Right ventricle myocardium superior (tissue), 1 donor: ENCODE data around the gene UCK1. TPM values are rescaled to one million over a fixed set of nuclear protein-coding genes. Genes with fewer than 3 reads are reported as not detected.

Source experiments
- ATAC-seq: fragments of 200-7000 bp; cut with Tn5 transposase; one replicate; pipeline ENCODE4 v1.9.1; 2020; ENCODE audit warnings: mild to moderate bottlenecking; ENCODE audit not compliant: poor library complexity
- DNase-seq: peaks from one replicate; pipeline ENCODE4 v3.0.0-alpha.2; 2020
- intact Hi-C: fragments of 100-400 bp; cut with DNase I; formaldehyde crosslinking; loops from one replicate; pipeline ENCODE4 v1.11.2; 2022
- total RNA-seq: library from RNA; stranded (reverse); fragmentation: NEBNext Ultra II Directional; extraction: Animal tissue kit (Norgen Biotek cat#: 25700); gene quantifications from one replicate; pipeline ENCODE4 v1.2.1, GENCODE V29; 2021
- donor health status: DM: no; HTN: yes; CAD: no; lungs with severe emphysema.

Gene UCK1
- total RNA-seq, 1 donor from 2014 or later: 21.7 TPM

DNA sequence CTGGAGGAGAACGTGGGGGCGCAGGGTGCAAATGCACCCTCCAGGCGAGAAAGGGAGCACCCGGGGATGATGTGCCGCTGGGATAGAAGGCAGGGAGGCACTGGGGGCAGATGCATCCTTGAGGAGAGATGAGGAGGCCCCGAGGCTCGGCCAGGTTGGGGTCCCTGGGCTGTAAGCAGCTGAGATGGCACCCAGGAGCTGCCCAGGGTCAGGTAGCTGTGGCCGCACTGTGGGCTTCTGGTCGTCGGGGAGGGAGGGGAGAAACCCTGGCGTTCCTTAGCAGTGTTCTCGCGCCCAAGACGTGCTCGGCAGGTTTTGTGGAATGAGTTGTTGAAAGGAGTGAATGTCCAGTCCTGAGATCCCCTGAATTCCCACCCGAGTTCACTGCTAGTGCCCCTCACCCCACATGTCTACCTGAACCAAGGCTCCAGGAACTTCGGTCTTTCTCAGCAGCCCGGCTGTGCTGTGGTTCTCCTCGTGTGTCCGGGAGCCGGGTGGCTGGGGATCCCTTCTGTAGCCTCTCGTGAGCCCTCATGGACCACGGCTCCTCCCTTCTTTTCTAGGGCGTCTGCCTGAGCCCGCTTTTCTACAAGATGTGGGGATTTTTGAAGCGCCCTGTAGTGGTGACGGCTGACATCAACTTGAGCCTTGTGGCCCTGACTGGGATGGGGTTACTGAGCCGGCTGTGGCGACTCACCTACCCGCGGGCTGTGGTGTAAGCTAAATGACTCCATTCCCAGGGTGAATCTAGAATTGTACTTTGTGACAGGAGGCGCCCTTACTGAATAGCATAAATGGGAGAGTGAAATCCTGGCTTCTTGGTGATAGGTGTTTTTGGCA is 27.2 kb downstream of the UCK1 start:
- DNase-seq (no peak), ATAC-seq (no peak)
- intact Hi-C loops: no loop called here

- DNase-seq: peak; percentile 93
- ATAC-seq: peak; percentile 97
- intact Hi-C loops: no loop called here
Observed at GRCh38 chr9:131502781-131503625, 28.1 kb downstream of the UCK1 start, which contains the start of gene POMT1. POMT1 (plus strand) TSS chr9:131502918; CDS start chr9:131504219, 1,301 bp downstream.

DNA sequence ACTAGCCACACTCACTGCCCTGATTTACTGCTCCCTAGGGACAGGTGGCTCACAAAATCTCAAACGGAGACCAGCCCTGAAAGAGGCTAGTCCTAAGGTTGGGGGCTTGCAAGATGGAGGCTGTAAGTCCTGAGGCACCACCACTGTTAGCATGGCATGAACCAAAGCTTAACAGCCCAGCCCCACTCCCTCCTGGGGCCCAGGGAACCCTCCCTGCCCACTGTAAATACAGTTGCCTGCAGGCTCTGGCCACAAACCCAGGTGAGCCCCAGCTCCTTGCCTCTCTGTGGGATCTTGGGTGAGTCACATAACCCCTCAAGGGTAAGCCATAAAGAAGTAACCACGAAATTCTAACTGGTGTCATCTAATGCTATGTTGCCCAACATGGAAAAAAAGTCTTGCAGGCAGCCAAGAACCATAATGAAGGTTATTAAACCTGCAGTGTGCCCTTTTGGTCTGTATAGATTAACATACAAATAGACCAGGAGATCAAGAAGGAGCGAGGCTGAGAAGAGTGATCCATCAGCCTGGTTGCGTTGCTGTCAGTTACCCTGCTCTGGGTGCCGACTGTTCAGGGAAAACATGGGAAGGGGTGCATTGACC is 30.0 kb downstream of the UCK1 start:
- intact Hi-C loops: no loop called here
- DNase-seq: no peak

GRCh38 chr9:131500377-131500776 is 30.7 kb downstream of the UCK1 start:
- intact Hi-C loops: no loop called here
- no peak for DNase-seq
- ATAC-seq: no peak

More for the DNA sequence above, 30.0 kb downstream of the UCK1 start:
- no peak for ATAC-seq

- ATAC-seq (no peak), DNase-seq (no peak)
- intact Hi-C loops: no loop called here
Observed at GRCh38 chr9:131499254-131499767, 31.8 kb downstream of the UCK1 start.

- no peak for ATAC-seq
- no peak for DNase-seq
- intact Hi-C loops: no loop called here
Observed at GRCh38 chr9:131496844-131497405, 34.1 kb downstream of the UCK1 start.

- DNase-seq (no peak), ATAC-seq (no peak)
- intact Hi-C loops: no loop called here
Observed at GRCh38 chr9:131495785-131496184, 35.3 kb downstream of the UCK1 start.

- ATAC-seq (no peak), DNase-seq (no peak)
- intact Hi-C loops: no loop called here
Observed at GRCh38 chr9:131494296-131494870, 36.7 kb downstream of the UCK1 start.

GRCh38 chr9:131492070-131492469 is 39.0 kb downstream of the UCK1 start:
- intact Hi-C loops: no loop called here
- ATAC-seq (no peak), DNase-seq (no peak)

DNA sequence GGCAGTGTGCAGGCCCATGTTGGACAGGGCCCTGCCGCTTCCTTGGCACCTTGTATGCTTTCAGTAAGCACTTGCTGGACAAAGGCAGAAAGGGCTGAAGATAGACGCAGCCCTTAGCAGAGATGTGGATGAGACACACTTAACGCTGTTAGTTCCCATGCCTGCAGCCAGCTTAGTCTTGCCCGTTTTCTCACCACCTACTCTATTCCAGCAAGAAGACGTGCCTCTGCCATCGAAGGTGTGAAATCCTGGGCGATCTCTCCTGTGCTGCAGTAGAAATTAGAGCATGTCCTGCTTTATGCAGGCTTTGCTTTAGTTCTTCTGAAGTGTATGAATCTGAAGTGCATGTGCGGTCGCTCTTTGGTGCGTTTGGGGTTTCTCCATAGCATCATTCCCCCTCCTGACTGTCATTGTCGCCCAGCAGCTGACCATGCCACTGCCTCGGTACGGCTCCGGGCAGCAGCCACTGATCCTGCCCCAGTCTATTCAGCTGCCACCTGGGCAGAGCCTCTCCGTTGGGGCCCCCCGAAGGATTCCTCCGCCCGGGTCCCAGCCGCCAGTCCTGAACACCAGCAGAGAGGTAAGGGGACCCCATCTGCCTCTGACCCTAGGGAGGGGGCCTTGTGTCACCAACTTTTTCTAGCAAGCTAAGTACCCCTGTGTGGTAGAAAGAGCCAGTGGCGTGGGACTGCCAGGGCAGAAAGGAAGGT is 39.9 kb downstream of the UCK1 start:
- no peak for ATAC-seq
- intact Hi-C loops: no loop called here
- no peak for DNase-seq

GRCh38 chr9:131490514-131490913 is 40.5 kb downstream of the UCK1 start:
- intact Hi-C loops: no loop called here
- ATAC-seq (no peak), DNase-seq (no peak)

GRCh38 chr9:131487621-131488031 is 43.4 kb downstream of the UCK1 start:
- intact Hi-C loops: no loop called here
- no peak for ATAC-seq
- no peak for DNase-seq

GRCh38 chr9:131487001-131487400 is 44.1 kb downstream of the UCK1 start:
- DNase-seq (no peak), ATAC-seq (no peak)
- intact Hi-C loops: no loop called here

GRCh38 chr9:131485728-131486422 is 45.2 kb downstream of the UCK1 start:
- intact Hi-C loops: no loop called here
- ATAC-seq (no peak), DNase-seq (no peak)

DNA sequence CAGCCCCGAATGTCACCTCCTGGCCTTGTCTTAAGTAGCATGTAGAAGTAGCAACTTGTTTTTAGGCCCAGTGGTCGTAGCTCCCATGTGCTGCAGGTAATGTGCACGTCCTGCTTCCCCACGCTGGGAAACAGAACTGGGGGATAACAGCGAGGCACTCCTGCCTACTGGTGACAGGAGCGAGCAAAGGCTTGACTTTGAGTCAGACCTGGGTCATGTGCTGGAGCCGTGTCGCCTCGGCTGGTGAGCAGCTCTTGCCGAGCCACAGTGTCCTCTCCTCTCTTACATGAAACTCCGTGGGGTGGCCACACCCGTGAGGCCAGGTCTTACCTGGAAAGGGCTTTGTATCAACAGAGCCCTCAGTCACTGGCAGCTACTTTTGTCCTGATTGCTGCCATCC is 45.9 kb downstream of the UCK1 start:
- DNase-seq: no peak
- intact Hi-C loops: no loop called here
- no peak for ATAC-seq

- ATAC-seq: no peak
- intact Hi-C loops: no loop called here
Observed at GRCh38 chr9:131484560-131485185, 46.4 kb downstream of the UCK1 start.

GRCh38 chr9:131484051-131484445 is 47.0 kb downstream of the UCK1 start:
- intact Hi-C loops: no loop called here
- no peak for DNase-seq
- ATAC-seq: no peak

More at GRCh38 chr9:131484560-131485185, 46.4 kb downstream of the UCK1 start:
- no peak for DNase-seq
